ENCODE data around the gene TWNK.

- no peak for TF ChIP-seq CTCF (IDR thresholded peaks at IDR 0.05)
- TF ChIP-seq EP300 (IDR thresholded peaks at IDR 0.05), result no peak
- TF ChIP-seq POLR2A (IDR thresholded peaks at IDR 0.05), result no peak
- TF ChIP-seq POLR2AphosphoS5 (IDR thresholded peaks at IDR 0.05), result no peak
Measured at GRCh38 chr10:100948916-100949315, 38.4 kb upstream of the TWNK start.

Data from gastroesophageal sphincter (tissue), 3 donors.